Ramos (cell line): ENCODE data around the gene PCNX1.

Source experiments
- in situ Hi-C: fragments of 300-500 bp; cut with MboI; formaldehyde crosslinking; loops from one replicate; pipeline ENCODE4 v1.14.3; 2022; ENCODE audit warnings: low sequenced_read_pairs; ENCODE audit not compliant: unreplicated experiment

Gene PCNX1

DNA sequence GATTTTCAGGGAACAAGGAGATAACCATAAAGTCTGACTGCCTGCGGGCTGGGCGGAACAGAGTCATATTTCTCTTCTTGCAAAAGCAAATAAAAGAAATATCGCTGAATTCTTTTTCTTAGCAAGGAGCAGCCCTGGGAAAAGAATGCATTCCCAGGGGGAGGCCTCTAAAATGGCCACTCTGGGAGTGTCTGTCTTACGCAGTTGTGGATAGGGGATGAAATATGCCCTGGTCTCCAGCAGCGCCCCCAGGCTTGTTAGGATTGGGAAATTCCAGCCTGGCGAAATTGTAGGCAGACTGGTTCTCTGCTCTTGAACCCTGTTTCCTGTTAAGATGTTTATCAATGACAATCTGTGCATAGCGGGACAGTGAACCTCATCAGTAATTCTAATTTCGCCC, 40.5 kb downstream of the PCNX1 start:
- in situ Hi-C loops: no loop called here

DNA sequence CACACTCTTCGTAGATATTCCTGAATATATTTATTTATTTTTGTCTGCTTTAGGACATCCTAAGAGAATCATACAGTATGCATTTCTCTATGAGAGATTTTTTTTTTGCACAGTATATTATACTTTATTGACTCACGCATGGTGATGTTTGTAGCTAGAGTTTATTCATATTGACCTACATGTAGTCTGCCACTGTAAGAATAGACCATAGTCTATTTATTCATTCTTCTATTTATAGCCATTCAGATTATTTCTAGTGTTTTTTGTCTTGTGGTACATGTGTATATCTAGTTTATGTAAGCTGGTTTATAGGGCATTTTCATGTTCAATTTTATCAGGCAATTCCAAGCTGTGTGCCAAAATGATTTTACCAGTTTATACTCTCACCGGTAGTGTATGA, 45.2 kb downstream of the PCNX1 start:
- in situ Hi-C loops: no loop called here

GRCh38 chr14:70954068-70954467, 46.8 kb downstream of the PCNX1 start:
- in situ Hi-C loops: no loop called here

- in situ Hi-C loops: no loop called here
Measured at GRCh38 chr14:70955543-70956480, 48.6 kb downstream of the PCNX1 start.

DNA sequence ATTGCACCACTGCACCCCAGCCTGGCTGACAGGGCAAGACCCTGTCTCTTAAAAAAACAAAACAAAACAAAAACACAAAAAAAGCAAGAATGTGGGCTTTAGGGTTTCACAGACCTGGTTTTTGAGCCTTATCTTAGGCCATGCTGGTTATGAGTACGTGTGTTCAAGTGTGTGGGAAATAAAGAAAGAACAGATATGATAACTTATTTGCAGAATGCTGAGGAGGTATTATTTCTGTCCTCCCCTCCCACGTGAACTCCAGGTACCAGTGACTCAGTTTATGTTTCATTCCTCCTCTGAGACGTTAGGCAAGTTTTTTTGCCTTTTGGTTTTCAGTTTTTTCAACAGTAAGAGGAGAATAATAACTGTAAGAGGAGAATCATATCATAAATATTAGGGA, 49.3 kb downstream of the PCNX1 start:
- in situ Hi-C loops: no loop called here

GRCh38 chr14:70957710-70958109, 50.5 kb downstream of the PCNX1 start:
- in situ Hi-C loops: no loop called here

DNA sequence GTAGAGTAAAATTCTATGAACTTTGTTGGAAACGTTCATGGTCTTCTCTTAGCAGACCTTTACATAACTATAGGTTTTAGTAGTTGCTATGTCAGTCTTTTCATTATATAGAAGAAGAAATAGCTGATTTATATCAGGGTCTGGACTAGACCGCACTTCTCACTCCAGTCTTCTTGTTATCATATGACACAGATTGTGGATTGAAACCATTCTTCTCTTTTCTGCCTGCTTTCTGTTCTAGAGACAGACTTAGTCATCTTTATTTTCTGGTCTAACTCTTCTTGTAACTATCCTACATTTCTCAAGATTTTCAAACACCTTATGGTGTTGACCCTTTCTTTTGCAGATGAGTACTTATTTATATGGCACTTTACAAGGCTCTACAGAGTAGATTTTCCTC, 55.7 kb downstream of the PCNX1 start:
- in situ Hi-C loops: no loop called here

DNA sequence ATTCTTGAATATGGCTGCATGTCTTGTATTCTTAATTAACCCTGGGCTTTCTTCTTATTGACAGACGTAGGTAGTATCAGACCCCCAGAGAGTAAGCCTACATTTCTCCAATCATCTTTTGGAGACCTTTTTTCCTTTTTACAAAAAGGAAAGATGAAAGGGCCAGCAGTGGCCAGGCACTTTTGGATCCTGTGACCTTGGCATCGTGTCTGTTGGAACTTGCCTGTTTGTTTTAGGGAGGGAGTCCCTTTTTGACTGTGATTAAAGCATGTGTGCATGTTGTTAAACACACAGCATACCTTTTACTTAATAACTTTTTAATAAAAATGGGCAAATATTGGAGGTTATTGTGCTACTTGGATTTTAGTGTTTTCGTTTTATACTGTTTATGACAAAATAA, 57.2 kb downstream of the PCNX1 start:
- in situ Hi-C loops: no loop called here

GRCh38 chr14:70971560-70971959, 64.3 kb downstream of the PCNX1 start:
- in situ Hi-C loops: no loop called here

DNA sequence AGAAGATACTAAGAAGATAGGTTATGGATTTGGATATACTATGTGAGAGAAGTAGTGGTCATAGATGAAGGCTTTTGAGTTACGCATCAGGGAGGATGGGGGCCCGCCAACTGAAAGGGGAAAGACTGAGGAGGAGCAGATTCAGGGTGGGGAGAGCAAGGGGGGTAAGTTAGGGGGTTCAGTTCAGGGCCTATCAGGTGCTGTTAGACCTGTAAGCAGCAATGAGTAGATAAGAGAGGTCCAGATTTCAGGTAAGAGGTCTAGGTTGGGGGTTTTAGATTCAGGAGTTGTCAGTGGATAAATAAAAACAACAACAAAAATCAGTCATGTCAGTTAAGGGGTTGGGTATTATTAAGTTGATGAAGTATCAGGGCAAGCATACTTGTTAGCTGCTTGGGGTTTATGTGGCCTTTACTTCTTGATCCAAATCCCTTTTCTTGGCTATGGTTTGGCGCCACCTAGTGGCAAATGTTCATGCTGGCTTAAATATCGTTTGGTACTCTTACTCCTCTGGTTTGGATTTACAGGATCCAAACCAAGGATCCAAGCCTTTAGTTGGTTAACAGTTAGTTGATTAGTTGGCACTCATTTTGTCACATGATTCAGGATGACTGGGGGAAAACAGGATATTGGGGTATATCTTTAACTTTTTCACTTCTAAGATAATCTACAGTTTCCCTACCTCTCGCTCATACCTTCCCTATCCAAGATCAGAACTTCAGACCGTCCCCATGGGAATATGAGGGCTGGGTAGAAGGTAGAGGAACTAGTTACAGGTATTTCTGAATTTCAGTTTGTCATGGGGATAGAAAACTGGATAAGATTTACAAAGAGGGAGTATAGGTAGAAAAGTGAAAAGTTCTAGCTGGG, 65.1 kb downstream of the PCNX1 start:
- in situ Hi-C loops: no loop called here

DNA sequence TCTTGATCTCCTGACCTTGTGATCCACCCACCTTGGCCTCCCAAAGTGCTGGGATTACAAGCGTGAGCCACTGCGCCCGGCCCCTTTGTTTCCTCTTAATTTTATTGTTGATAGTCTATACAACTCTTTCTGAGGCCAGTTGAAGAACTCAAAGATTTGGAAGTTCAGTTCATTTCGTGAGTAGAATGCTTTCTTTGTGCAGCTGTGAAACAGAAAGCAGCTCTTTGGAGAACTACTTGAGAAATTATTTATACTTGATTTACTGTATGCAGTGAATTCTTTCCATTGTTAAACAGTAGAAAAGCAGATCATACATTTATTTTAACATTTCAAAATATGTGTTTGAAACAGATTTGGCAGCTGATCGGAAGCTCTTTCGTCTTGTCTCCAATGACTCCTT, 69.3 kb downstream of the PCNX1 start:
- in situ Hi-C loops: no loop called here

GRCh38 chr14:70981000-70981952, 74.0 kb downstream of the PCNX1 start:
- in situ Hi-C loops: no loop called here

DNA sequence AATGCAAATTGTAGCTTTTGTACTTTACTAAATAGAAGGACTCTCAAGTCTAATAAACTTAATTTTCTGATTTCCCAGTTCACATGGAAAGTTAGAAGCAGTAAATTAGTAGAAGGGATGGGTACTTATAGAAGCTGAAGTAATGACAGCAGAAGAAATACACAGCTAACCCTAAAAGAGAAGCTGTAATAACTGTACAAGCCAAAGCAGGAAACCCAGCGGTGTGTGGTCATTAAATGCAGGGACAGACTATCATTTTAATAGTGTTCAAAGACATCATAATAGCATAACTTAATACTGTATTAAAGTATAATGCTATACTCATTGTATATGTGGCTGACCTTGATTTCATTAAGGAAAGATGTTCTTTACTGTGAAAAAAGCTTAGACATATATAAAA, 74.9 kb downstream of the PCNX1 start:
- in situ Hi-C loops: no loop called here

- in situ Hi-C loops: no loop called here
Measured at GRCh38 chr14:70987041-70987440, 79.8 kb downstream of the PCNX1 start.

GRCh38 chr14:70988452-70988851, 81.2 kb downstream of the PCNX1 start:
- in situ Hi-C loops: no loop called here

DNA sequence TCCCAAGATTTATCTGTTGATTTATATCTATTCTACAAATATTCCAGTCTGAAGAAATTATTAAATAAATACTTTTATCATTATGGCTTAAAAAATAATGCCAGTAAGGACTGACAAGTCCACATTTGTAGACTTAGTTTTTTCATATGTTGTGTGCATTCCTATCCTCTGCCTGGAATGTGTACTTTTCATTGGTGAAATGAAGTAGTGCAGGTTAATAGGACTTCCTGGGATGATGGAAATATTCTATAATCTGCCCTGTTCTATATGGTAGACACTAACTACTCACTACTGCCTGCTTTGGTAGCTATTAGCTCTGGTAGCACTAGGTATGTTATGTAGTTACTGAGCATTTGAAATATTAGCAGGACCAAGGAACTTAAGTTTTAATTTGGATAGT, 86.7 kb downstream of the PCNX1 start:
- in situ Hi-C loops: no loop called here

GRCh38 chr14:70995211-70995610, 88.0 kb downstream of the PCNX1 start:
- in situ Hi-C loops: no loop called here

DNA sequence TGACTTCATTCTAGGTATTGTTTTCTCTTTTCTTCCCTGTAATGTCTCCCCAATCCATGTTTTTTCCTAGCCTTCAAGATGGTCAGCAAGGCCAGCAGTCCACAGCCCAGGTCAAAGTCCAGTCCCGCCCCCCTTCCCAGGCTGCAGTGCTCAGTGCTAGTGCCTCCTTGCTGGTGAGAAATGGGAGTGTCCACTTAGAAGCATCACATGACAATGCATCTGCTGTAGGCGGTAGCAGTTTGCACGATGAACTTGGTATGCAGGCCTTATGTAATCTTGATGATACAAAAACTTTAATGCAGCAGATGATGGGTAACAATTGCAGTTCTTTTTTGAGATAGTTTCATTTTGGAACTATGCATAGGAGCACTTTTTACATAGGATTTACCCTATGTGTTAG, 88.4 kb downstream of the PCNX1 start:
- in situ Hi-C loops: no loop called here

GRCh38 chr14:70999117-70999516, 91.9 kb downstream of the PCNX1 start:
- in situ Hi-C loops: no loop called here

- in situ Hi-C loops: no loop called here
Measured at GRCh38 chr14:71000091-71000490, 92.8 kb downstream of the PCNX1 start.
